ENCODE measurements around the gene CNFN.
A peak's percentile ranks its signal among the peaks of the same experiment; 100 is the strongest.

The CNFN gene

DNA sequence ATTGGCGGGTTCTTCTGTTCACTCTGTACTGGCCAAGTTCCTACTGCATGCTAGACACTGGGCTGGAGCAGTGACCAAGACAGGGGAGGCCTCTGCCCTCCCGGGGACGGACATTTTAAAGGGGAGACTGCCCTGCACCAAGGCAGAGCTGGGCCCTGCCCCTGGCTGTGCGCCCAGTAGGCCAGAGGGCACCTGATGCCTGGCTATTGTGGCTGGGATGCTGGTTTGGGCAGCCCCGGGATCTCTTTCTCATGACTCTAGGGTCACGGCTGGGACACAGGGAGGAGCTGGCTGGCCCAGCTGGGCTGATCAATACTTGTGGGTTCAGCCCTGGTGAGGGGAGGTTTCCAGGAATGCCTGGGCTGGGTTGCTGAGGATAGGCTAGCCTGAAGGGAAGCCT, 19.4 kb upstream of the CNFN start:
- DNase-seq (ENCODE audit: low read depth in 2 of 2), result no peak

DNA sequence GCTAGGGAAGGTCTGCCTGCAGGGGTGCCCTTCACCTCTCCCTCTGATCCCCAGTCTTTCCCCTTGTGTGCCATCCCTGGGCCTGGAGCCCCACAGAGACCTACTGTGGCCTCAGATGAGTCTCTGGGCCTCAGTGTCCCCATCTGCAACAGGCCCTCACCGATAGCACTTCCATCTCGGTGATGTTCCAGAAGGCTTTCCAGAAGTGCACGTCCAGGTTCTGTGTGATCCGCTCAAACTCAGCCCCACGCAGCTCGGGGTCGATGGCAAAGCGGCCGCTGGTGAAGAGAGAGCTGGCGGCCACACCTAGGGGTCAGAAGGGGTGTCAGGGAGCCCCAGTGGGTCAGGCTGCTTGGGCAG, 17.7 kb upstream of the CNFN start:
- no peak for DNase-seq (ENCODE audit: low read depth in 2 of 2)

DNA sequence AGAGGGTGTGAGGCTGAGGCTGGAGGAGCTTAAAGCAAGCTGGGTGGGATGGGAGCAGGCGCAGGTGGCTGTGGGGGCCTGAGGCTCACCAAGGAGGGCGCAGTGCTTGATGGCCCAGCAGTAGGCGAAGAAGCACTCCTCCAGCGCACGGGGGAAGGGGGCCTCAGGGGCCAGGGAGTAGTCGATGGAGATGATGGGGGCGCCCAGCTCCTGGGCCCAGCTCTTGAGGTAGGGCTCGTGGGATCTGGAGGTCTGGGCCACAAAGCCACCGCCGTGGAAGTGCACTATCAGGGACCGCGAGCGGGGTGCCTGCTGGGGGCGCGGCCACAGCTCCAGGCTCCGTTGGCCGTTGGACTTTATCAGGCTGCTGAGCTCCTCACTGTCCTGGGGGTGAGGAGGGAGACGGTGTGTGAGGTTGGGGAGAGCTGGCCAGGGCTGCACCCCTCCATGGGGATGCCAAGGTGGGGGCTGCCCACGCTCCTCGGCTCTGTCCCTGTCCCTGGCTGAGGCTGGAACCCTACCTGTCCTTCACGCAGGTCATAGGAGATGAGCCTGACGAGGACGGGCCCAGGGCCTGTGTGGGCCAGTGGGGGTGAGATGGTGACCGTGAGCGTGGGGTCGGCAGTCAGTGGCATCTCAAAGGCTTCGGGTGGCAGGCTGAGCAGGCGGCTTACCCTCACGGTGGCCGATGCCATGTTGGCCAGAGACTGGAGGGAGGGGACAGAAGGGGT, 17.2 kb upstream of the CNFN start:
- DNase-seq (ENCODE audit: low read depth in 2 of 2), result no peak

DNA sequence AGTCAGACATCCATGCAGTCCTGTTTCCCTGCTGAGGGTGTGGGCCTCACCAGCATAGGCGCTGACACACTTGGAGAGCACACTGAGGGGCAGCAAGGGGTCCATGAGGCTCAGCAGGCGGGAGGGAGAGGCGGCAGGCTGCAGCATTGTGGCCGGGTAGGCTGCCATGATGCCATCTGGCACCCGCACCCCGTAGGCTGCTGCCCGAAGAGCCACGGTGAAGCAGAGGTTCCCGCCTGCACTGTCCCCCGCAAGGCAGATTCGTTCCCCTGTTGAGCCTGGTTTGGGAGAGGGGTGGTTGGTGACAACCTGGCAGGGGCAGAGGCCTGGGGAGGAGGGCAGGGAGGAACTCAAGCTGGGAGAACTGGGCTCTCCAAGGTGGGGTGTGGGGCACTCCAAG, 16.0 kb upstream of the CNFN start:
- DNase-seq (ENCODE audit: low read depth in 2 of 2), result no peak

DNA sequence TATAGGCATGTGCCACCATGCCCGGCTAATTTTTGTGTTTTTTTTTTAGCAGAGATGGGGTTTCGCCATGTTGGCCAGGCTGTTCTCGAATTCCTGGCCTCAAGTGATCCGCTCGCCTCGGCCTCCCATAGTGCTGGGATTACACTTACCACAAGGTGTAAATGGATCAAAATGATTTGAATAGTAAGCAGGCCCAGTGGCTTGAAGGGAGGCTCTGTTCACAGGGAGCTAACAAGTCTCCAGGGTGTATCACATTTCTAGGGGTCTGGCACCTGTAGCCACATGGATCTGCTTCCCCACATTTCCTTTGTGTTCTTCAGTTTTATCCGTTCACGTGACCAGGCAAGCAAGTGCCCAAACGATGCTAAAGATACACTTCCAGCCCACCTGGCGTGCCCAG, 13.5 kb upstream of the CNFN start:
- no peak for DNase-seq (ENCODE audit: low read depth in 2 of 2)

DNA sequence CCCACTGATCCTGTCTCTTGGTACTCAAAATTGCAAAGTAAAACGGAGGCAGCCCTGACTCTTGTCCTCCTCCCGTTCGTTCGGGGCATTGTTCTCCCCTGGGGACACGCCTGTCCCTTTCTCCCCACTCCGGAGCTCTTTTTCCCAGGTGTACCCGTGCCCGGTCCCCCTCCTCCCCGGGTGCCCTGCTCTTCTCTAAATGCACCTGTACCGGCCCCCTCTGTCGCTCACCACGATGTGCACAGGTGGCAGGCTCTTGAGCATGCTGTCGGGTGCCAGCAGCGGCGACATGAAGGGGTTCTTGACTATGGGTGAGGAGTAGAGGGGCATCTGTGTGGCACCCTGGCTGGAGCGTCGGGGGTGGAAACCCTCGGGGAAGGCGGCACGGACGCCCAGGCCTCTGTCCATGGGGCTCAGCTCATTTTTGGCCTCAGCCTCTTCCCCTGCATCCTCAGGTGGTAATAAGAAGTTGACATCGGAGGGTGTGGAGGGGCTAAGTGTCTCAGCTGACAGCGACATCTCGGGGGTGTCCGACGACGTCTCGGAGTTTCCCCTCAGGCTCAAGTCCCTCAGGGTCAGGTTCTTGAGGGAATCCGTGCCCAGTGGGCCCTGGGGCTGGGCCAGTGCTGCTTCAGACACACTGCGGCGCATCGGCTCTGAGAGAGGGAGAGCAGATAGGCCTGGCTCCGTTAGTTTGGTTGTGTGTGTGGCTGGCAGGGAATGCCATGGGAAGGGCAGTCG, 12.4 kb upstream of the CNFN start:
- no peak for DNase-seq (ENCODE audit: low read depth in 2 of 2)

DNA sequence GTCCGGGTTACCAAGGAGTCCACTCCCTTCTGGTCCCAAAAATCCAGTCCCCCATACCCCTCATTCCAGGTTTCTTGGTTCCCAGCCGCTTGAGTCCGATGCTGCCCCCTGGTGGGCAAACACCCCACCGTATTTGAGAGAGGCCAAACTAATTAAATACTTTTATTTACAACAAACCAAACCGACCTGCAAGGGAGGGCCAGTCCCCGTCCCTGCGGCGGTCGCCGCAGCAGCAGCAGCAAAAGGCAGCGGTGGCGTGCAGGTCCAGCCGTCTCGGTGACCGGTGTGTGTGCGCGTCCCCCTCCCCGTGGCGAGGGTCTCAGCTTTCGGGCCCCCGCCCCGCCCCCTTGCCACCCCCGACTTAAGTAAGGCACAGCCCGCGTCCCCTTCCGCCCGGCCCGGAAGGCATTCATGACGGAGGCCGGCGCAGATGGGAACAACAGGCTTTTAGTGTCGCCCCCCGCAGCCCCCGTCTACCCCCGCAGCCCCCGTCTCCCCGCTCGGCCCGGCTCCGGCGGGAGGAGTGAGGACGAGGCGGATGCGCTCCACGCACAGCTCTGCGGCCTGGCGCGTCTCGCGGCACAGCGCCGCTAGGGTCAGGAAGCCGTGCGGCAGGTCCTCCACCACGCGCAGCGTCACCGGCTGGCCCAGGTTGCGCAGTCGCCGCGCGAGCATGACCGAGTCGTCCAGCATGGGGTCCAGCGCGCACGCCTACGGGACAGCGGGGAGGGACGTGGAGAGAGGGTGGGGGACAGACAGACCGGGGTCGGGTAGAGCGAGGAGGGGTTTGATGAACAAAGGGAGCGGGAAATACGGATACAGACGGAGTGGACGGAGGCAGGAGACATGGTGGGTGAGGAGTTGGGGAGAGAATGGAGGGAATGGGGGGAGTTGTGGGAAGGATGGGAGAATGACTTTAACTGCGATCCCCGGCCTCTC, 11.5 kb upstream of the CNFN start:
- DNase-seq (ENCODE audit: low read depth in 2 of 2), result peak; percentile 38 to 49

DNA sequence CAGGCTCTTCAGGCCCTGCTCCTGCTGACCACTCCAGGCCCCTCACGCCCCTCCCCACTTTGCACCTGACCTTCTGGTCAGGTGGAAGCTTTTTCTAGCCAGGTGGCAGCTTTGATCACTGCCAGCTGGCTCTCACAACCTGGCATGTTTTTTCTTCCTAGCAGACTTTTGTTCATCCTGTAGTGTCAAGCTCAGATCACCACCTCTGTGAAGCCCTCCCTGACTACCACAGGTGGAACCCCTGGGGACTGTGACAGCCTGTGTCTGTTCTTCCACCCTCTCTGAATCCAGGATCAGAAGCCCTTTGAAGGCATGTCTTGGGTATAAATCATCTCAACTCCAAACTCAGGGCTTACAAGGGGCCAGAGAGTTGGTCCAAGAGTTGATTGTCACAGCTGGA, 10.3 kb upstream of the CNFN start:
- no peak for DNase-seq (ENCODE audit: low read depth in 2 of 2)

DNA sequence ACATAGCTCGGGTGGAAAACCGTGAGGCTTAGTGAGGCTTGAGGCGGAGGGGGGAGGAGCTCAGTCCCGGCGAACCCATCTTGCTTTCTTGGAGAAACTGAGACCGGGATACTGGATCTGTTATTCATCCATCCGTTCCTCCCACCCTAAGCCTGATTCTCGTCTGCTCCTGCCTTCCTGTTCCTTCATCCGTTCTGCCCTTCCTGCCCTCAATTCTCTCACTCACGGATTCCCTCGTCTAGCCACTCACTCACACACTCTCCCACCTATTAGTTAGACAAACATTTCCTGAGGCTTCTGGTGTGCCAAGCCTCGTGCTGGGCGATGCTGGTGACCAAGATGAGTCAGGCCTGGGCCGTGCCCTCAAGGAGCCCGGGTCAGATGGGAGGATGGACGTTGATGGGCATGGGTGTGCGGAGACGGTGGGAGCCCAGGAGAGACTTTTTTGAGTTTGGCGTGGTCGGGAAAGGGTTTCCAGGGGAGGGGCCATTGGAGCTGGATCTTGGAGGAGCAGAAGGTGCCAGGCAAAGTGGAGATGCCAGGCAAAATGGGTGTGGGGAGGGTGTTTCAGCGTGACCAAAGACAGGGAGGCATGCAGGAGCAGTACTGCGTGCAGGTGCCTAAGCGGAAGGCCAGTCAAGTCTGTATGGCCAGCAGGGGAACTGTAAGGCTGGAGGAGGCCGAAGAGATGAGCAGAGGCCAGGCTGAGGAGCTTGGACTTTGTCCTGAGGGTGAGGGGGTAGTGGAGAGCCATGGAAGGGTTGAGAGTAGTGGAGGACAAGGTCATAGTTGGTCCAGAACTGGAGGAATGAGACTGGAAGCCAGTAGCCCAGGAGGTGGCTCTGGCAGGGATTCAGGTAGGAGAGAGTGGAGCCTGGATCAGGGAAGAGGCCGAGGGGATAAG, 7.4 kb upstream of the CNFN start:
- DNase-seq (ENCODE audit: low read depth in 2 of 2), result no peak

DNA sequence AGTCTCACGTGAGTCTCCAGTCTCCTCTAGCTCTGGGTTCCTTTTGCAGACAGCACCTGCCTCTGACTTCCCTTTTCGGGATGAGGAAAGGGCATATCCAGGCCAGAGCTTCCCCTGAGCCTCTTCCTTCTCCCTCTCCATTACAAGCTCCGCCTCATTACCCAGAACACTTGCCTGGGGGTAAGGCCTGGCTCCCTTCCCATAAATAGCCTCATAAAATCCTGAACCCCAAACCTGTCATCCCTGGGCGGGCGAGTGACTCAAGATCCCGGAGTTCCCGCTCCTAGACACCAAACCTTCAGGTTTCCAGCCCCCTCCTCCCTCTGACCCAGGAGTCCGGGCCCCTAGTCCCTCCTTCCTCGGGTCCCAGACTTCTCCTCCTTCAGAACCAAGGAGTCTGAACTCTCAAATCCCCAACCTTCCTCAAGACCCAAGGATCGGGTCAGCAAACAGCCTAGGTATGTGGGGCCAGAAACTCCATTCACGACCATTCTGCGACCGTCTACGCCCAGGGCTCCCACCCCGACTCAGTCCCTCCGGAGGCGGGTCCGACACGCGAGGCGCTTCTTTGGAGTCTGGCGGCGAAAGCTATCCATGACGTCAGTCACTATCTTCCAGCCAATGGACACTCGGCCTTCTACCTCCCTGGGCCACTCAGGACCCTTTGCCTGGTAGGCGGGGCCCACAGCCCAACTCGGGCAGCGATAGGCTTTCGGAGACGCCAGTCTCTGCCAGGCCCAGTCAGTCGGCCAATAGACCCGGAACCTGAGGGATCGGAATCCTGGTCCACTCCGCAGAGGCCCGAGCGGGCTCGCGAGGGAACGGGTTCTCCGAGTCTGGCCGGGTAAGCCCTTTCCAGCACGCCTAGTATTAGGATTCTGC, 6.5 kb upstream of the CNFN start:
- DNase-seq (ENCODE audit: low read depth in 2 of 2), result peak; percentile 98 to 99

DNA sequence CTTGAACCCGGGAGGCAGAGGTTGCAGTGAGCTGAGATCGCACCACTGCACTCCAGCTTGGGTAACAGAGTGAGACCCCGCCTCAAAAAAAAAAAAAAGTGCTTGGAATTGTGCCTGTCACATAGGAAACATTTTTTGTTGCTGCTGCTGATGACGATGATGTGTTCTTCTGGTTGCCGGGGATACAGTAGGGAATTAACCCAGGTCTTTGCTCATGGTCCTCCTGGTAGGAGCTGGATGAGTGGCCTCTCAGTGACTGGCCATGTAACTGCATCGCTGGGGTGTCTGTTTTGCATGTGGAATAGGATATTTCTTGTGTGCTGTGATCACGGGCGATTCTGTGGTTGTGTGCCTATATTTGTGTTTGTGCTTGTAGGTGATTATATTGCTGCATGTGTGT, 4.7 kb upstream of the CNFN start:
- DNase-seq (ENCODE audit: low read depth in 2 of 2), result no peak

DNA sequence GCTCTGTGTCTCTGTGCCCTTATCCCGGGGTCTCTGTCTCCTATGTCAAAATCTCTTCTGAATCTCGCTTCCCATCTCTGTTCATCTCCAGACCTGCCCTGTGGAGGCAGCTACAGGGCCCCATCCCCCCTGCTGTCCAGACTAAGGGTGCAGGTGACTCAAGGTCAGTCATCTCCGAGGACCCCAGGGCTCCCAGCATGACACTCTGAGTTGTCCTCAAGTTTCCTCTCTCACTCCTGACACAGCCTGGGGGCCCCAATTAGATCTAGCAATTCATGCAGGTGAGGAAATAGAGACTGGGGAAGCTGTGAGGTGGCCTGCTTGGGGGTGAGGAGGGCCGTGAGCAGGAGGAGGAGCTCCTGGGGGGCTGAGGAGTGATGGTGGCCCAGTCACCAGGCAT, 2.1 kb upstream of the CNFN start:
- DNase-seq (ENCODE audit: low read depth in 2 of 2), result no peak

DNA sequence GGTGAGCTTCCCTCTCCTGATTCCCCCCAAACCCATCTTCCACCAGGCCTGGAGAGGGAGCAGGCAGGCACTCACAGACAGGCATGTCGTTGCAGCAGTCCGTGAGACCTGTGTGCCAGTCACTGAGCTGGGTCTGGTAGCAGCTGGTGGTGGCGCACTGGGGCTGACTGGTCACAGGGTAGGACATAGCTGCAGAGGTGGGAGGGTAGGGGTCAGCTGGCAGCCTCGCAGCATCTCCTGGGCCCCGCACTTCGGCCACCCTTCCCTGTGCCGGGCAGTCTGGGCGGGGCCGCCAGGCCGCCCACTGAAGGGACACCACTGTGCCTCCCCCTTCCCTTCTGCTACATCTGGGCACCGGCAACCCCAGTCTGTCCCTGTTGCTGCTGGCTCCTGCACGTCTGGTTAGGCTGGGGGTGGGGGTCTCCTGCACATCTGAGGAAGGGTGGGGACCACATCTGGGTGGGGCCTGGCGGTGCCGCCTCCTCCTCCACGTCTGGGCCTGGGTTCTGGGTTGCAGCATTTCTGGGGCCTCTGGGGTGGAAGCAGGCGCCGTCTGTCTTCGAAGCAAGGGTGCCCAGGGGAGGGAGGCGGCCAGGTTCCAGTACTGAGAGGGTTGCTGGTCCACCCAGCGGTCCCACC, 1.1 kb downstream of the CNFN start:
- no peak for DNase-seq (ENCODE audit: low read depth in 2 of 2)

DNA sequence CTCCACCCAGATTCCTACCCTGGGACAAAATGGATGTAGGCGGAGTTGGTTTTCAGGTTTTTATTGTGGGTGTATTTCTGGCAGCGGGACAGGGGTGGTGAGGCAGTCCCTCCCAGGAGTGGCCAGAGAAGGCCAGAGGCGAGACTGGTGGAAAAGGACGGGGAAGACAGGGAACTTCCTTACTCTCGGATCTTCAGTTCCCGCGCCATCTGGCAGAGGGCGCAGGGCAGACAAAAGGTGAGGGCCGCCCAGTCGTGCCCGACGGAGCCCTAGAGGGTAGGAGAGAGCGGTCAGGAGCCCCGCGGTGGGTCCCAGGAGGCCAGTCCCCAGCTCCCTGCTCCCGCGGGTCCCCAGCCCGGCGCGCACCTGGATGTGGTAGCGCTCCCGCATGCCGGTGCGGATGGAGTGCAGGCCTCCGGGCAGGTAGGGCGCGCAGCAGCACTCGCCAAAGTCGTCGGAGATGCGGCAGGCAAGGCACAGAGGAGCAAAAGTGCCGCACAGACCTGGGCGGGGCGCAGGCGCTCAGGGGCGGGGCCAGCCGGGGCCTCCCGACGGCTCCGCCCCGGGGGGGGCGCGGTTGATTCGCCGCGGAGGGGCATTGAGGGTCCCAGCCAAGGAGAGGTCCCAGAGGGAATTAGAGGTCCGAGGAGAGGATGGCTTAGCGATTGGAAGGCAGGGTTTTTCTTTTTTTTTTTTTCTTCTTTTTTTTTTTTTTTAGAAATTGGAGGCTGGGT, 3.0 kb downstream of the CNFN start:
- peak; percentile 54 to 56 for DNase-seq (ENCODE audit: low read depth in 2 of 2)

DNA sequence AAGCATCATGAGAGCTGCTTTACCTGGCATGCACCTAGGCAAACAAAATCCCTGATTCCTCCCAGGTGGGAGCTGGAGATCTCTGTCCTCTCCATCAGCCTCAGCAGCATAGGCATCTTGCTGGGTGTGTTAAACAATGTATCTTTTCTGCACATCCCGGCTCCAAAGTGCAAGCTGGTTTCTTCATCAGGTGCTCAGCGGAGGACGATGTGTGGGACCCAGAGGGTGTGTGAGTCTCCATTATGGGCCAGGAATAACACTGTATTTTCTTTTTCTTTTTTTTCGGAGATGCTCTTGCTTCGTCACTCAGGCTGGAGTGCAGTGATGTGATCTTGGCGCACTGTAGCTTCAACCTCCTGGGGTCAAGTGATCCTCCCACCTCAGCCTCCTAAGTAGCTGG, 9.9 kb downstream of the CNFN start:
- DNase-seq (ENCODE audit: low read depth in 2 of 2), result no peak

DNA sequence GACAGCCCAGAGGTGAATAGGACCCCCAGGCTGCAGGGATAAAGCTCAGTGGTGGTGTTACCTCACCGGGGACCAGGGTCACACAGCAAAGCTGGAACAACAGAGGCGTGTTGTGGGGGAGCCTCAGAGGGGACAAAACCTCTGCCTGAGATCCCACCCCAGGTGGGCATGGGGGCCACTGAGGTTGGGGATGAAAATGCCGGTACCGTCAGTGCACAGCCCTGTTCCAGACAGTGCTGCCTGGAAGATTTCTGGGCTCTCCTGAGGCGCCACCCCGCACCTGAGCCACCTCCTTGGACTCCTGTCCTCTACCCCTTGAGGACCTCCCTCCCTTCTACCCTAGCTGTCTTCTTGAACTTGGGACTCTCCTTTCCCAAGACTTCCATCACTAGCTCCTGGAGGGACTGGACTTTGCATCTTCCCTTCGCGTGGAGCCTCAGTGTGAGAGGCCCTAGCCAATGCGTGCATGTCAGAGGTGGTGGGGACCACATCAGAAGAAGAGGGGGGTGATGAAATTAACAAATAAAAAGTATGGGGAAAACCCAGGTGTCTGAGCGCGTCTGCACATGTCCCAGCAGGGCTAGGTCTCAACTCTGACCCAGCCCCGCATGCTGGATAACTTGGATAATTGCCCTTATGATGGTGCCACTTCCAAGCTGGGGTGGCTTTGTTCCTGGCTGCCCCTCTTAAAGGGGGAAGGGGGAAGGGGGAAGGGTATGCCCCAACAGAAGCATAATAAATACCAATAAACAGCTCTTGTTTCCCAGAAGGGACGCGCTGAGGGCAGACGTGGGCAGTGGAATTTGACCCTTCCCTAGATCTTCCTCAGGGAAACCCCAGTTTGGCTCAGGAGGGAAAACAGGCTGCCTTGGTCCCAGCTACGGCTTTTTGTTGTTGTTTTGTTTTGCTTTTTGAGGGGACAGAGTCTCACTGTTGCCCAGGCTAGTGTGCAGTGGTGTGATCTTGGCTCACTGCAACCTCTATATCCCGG, 11.6 kb downstream of the CNFN start:
- DNase-seq (ENCODE audit: low read depth in 2 of 2), result no peak

DNA sequence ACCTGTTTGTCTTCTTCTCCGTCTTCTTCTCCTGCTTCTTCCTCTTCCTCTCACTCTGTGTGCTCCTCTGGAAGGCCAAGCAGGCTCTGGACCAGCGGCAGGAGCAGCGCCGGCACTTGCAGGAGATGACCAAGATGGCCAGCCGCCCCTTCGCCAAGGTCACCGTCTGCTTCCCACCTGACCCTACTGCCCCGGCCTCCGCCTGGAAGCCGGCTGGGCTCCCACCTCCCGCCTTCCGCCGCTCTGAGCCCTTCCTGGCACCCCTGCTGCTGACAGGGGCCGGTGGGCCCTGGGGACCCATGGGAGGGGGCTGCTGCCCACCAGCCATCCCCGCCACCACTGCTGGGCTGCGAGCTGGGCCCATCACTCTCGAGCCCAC, 13.9 kb downstream of the CNFN start:
- DNase-seq (ENCODE audit: low read depth in 2 of 2), result no peak

Measured in stimulated activated CD8-positive, alpha-beta memory T cell treated with anti-CD3 and anti-CD28 coated beads, Interleukin-15, amount 100 ng/mL, for 48 hours (primary cell).